ENCODE results near the gene NFE2L2. TPM values are rescaled to one million over a fixed set of nuclear protein-coding genes. Genes with fewer than 3 reads are reported as not detected.

Gene NFE2L2
- total and polyA plus RNA-seq, 9 of the 15 experiments (the other 6 are each of a cell fraction or from before 2014, with no cell fraction given): 29.3 to 120 (median 59.3) TPM

DNA sequence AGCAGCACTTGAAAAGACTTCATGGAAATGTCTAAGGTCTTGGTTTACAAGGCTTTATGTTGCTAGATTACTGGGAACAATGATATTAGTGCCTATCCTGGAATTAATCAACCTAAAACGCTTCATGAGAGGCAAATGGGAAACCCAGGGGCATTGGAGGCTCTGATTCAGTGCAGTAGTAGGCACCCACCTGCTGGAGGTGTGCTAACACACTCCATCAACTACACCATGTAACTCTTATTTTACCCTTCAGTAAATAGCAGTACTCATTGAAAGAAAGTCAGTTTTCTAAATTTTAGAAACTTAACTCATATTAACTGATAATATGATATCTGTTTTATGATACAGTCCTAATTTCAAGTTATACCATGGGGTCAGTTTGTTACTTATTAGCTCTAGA lies 69.3 kb downstream of the NFE2L2 start (continued):
- TF ChIP-seq, protein P1, sequence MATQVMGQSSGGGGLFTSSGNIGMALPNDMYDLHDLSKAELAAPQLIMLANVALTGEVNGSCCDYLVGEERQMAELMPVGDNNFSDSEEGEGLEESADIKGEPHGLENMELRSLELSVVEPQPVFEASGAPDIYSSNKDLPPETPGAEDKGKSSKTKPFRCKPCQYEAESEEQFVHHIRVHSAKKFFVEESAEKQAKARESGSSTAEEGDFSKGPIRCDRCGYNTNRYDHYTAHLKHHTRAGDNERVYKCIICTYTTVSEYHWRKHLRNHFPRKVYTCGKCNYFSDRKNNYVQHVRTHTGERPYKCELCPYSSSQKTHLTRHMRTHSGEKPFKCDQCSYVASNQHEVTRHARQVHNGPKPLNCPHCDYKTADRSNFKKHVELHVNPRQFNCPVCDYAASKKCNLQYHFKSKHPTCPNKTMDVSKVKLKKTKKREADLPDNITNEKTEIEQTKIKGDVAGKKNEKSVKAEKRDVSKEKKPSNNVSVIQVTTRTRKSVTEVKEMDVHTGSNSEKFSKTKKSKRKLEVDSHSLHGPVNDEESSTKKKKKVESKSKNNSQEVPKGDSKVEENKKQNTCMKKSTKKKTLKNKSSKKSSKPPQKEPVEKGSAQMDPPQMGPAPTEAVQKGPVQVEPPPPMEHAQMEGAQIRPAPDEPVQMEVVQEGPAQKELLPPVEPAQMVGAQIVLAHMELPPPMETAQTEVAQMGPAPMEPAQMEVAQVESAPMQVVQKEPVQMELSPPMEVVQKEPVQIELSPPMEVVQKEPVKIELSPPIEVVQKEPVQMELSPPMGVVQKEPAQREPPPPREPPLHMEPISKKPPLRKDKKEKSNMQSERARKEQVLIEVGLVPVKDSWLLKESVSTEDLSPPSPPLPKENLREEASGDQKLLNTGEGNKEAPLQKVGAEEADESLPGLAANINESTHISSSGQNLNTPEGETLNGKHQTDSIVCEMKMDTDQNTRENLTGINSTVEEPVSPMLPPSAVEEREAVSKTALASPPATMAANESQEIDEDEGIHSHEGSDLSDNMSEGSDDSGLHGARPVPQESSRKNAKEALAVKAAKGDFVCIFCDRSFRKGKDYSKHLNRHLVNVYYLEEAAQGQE (IDR thresholded peaks at IDR 0.05; ENCODE audit: borderline replicate concordance): 0 out of 2 replicates have a peak, but pooled peaks have one; percentile 10
- TF ChIP-seq, protein P1 (CRISPR knock-in tag; IDR thresholded peaks at IDR 0.05; ENCODE audit: low read depth): no peak
- TF ChIP-seq CBX3 (IDR thresholded peaks at IDR 0.05; ENCODE audit: borderline replicate concordance in 1 of 2, low read length in 2 of 2): no peak
- no peak for TF ChIP-seq ZNF785 (CRISPR knock-in tag; IDR thresholded peaks at IDR 0.05)
- TF ChIP-seq BACH1 (tag; IDR thresholded peaks at IDR 0.05): no peak
- no peak for TF ChIP-seq POLR2A (conservative IDR thresholded peaks at IDR 0.05)
- TF ChIP-seq, protein P2, sequence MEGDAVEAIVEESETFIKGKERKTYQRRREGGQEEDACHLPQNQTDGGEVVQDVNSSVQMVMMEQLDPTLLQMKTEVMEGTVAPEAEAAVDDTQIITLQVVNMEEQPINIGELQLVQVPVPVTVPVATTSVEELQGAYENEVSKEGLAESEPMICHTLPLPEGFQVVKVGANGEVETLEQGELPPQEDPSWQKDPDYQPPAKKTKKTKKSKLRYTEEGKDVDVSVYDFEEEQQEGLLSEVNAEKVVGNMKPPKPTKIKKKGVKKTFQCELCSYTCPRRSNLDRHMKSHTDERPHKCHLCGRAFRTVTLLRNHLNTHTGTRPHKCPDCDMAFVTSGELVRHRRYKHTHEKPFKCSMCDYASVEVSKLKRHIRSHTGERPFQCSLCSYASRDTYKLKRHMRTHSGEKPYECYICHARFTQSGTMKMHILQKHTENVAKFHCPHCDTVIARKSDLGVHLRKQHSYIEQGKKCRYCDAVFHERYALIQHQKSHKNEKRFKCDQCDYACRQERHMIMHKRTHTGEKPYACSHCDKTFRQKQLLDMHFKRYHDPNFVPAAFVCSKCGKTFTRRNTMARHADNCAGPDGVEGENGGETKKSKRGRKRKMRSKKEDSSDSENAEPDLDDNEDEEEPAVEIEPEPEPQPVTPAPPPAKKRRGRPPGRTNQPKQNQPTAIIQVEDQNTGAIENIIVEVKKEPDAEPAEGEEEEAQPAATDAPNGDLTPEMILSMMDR (IDR thresholded peaks at IDR 0.05 in 2 of 3, conservative IDR thresholded peaks at IDR 0.05 in 1 of 3; ENCODE audit: insufficient read depth in 2 of 3, low read depth in 1 of 3, low read length in 3 of 3): peak in 1 of 3 experiments; percentile 16; a peak in 1 of 6 replicates

Data from K562 (cell line).